ENCODE data around the gene GRAPL. TPM values are rescaled to one million over a fixed set of nuclear protein-coding genes. Genes with fewer than 3 reads are reported as not detected.
"Not testable (repeated sequence)": the region's sequence is repeated elsewhere in the genome, so short reads cannot be mapped to it uniquely, and the experiment has no call there.

The GRAPL gene
- total RNA-seq, 2 donors from 2014 or later: not detected

DNA sequence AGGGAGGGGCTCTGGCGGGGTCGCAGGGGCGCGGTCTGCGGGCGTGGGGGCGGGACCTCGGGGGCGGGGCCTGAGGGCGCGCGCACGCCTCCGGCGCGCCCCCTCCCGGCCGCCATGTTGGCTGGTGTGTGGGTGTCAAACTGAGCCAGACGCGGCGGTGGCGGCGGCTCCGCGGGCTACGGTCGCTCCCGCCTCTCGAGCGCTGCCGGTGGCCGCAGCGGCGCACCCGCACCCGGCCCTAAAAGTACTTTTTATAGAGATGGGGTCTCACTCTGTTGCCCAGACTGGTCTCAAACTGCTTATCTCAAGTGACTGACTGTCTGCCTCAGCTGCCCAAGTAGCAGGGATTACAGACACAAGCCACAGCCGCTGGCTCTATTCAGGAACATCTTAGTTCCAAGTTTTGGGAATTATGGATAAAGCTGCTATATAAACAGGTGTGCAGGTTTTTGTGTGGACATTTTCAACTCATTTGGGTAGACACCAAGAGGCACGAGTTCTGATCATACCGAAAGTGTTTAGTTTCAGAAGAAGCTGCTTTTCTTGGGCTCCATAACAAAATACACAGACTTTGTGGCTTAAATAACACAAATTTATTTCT, 16.2 kb upstream of the GRAPL start:
- H3K4me1 ChIP-seq; H3K27me3 ChIP-seq; H3K9me3 ChIP-seq; H3K4me3 ChIP-seq; intact Hi-C loops (cut with DNase I); H3K36me3 ChIP-seq (replicated peaks in 1 of 2; ENCODE audit: insufficient read depth in 1 of 2, low read depth in 2 of 2): not testable (repeated sequence)
- DNase-seq (peak; percentile 64 to 80 (median 71)), ATAC-seq (peak; percentile 89)
- peak; percentile 13 to 58 (median 31) for TF ChIP-seq CTCF (IDR thresholded peaks at IDR 0.05)
- TF ChIP-seq POLR2A (IDR thresholded peaks at IDR 0.05): peak; percentile 74 to 97 (median 83)
- 0% methylated on average over 2 to 32 of the region's 39 CpGs for WGBS, 2 donors
- H3K27ac ChIP-seq: peak overlapping the region; percentile 58 to 92 (median 82)

DNA sequence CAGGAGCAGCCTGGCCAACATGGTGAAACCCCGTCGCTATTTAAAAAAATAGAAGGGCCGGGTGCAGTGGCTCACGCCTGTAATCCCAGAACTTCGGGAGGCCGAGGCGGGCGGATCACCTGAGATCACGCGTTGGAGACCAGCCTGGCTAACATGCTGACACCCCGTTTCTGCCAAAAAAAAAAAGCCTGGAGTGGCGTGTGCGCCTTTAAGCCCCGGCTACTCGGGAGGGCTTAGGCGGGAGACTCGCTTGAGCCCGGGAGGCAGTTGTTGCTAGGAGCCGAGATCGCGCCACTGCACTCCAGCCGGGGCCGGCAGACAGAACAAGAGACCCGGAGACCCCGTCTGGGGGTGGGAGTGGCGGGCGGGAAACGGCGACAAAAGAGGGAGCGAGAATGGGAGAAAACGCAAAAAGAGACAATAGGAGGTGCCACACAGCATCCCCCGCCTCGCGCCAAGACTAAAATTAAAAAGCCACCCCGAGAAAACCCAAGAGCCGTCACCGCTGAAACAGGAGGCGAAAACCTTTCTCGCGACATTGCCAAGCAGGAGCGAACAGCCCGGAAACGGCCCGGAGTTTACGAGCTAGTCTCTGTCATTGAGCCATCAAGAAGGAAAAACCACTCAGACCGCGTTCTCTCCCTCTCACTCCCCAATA, 15.5 kb upstream of the GRAPL start:
- H3K27me3 ChIP-seq; H3K4me3 ChIP-seq; H3K4me1 ChIP-seq; intact Hi-C loops (cut with DNase I); H3K9me3 ChIP-seq; H3K36me3 ChIP-seq (replicated peaks in 1 of 2; ENCODE audit: insufficient read depth in 1 of 2, low read depth in 2 of 2): not testable (repeated sequence)
- ATAC-seq: peak; percentile 55
- peak; percentile 92 to 99 (median 98) for TF ChIP-seq POLR2A (IDR thresholded peaks at IDR 0.05)
- WGBS, 2 donors: 1% methylated on average over 40 of the region's 47 CpGs; no CpG with 5 or more reads in 1 of the 2 donors
- DNase-seq: peak in 3 of 4 donors; percentile 60 to 86 (median 83)
- H3K27ac ChIP-seq: peak overlapping the region in 2 of 4 donors; percentile 80 to 92

DNA sequence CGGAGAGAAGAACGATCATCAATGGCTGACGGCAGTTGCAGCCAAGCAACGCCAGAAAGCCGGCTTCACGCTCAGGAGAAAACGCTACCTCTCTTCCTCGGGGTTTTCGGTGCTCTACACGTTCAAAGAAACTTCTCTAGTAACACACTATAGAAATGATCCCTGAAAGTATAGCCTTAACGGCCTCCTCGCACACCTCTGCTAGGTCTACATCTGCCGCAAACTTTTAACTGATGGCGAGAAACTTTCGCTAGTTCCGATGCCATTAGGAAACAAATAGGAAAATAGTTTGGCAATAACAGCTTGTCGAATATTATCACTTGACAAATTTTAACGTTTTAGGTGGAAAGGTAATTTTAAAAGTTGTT, 14.9 kb upstream of the GRAPL start:
- peak overlapping the region in 1 of 4 donors; percentile 92 for H3K27ac ChIP-seq
- H3K36me3 ChIP-seq (replicated peaks in 1 of 2; ENCODE audit: insufficient read depth in 1 of 2, low read depth in 2 of 2); H3K9me3 ChIP-seq; H3K27me3 ChIP-seq; H3K4me3 ChIP-seq; intact Hi-C loops (cut with DNase I); H3K4me1 ChIP-seq; ATAC-seq: not testable (repeated sequence)
- no CpG with 5 or more reads among the region's 18 CpGs for WGBS, 2 donors
- peak in 1 of 4 donors; percentile 12 for DNase-seq

DNA sequence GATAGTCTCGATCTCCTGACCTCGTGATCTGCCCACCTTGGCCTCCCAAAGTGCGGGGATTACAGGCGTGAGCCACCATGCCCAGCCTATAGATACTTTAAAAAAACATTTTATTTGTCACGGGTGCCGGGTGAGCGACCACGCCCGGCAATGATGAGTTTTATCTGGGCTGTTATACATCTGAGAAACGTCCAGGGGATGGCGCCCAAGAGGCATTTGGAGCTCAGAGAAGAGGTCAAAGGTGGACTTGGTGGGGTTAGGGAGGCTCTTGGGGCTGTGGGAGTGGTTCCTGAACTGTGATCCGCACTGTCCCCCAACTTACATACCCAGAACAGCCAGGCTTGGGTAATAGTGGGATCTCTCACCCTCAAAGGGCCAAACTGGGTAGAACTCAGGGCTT, 8.7 kb upstream of the GRAPL start:
- H3K4me1 ChIP-seq; H3K27ac ChIP-seq; DNase-seq; H3K36me3 ChIP-seq (replicated peaks in 1 of 2; ENCODE audit: insufficient read depth in 1 of 2, low read depth in 2 of 2); intact Hi-C loops (cut with DNase I); H3K4me3 ChIP-seq; H3K27me3 ChIP-seq; H3K9me3 ChIP-seq; ATAC-seq: not testable (repeated sequence)
- WGBS, 2 donors: no CpG with 5 or more reads among the region's 12 CpGs

DNA sequence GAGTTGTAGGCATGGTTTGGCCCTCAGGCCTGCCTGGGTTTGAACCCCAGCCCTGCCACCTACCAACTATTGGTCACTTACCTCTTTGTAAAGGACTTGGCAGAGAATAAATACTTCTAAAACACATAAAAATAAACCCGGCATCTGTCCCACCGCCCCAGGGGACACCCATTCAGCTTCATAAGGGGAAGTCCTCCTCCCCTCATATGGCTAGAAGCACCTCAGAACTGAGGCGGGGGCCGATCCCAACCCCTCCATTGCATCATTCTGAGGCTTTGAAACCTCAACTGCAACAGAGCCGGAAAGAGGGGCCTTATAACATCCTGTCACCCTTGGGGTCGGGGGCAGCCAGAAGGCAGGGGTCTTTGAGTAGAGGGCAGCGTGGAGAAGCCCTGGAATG, 2.1 kb upstream of the GRAPL start:
- H3K27me3 ChIP-seq; DNase-seq; H3K4me1 ChIP-seq; H3K36me3 ChIP-seq (replicated peaks in 1 of 2; ENCODE audit: insufficient read depth in 1 of 2, low read depth in 2 of 2); H3K27ac ChIP-seq; H3K4me3 ChIP-seq; intact Hi-C loops (cut with DNase I); ATAC-seq; H3K9me3 ChIP-seq: not testable (repeated sequence)
- no CpG with 5 or more reads among the region's 7 CpGs for WGBS, 2 donors

- DNase-seq; H3K9me3 ChIP-seq; H3K36me3 ChIP-seq (replicated peaks in 1 of 2; ENCODE audit: insufficient read depth in 1 of 2, low read depth in 2 of 2); H3K27ac ChIP-seq; H3K27me3 ChIP-seq; H3K4me3 ChIP-seq; ATAC-seq; intact Hi-C loops (cut with DNase I); H3K4me1 ChIP-seq: not testable (repeated sequence)
- no CpG with 5 or more reads among the region's 9 CpGs for WGBS, 2 donors
Observed at GRCh38 chr17:19129500-19129899, 2.1 kb downstream of the GRAPL start.

DNA sequence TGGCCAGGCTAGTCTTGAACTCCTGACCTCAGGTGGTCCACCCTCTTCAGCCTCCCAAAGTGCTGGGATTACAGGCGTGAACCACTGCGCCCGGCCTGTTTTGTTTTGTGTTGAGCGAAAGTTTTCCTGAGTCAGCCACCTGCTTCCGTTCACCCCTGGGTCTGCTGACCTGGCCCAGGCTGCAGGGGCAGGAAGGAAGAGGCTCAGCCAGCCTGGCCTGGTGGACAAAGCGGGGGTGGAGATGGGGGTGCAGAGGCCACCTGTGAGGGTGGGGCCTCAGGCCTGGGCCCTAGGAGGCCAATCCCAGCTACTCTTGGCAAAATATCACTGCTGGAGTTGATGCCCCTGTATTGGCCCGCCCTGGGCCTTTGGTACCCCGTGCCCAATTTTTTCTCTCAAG, 3.7 kb downstream of the GRAPL start:
- H3K9me3 ChIP-seq; H3K27me3 ChIP-seq; ATAC-seq; DNase-seq; H3K27ac ChIP-seq; intact Hi-C loops (cut with DNase I); H3K4me1 ChIP-seq; H3K4me3 ChIP-seq; H3K36me3 ChIP-seq (replicated peaks in 1 of 2; ENCODE audit: insufficient read depth in 1 of 2, low read depth in 2 of 2): not testable (repeated sequence)
- WGBS, 2 donors: no CpG with 5 or more reads among the region's 8 CpGs

DNA sequence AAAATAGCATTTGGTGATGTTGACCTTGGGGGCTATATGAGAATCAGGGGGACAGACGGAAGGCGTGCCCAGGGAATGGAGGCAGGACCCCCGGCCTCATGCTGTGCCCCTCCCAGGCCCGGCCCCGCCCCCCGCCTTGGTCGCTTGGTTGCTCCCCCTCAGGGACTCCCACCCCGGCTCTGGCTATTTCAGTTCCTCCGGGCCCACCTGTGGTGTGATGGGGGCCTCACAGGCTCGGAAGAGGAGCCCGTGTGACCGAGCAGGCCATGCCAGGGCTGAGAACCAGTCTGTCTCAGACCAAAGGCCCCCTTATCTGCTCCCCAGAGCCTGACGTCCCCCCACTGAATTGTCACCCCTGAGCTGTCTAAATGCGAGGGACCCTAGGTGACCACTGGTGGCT, 4.4 kb downstream of the GRAPL start:
- WGBS, 2 donors: no CpG with 5 or more reads among the region's 14 CpGs

GRCh38 chr17:19133793-19134192, 6.4 kb downstream of the GRAPL start:
- H3K4me1 ChIP-seq; H3K27ac ChIP-seq; H3K27me3 ChIP-seq; ATAC-seq; intact Hi-C loops (cut with DNase I); H3K9me3 ChIP-seq; H3K36me3 ChIP-seq (replicated peaks in 1 of 2; ENCODE audit: insufficient read depth in 1 of 2, low read depth in 2 of 2); H3K4me3 ChIP-seq; DNase-seq: not testable (repeated sequence)
- no CpG with 5 or more reads among the region's 9 CpGs for WGBS, 2 donors

More for the DNA sequence above, 4.4 kb downstream of the GRAPL start:
- H3K4me3 ChIP-seq; DNase-seq; H3K9me3 ChIP-seq; ATAC-seq; H3K36me3 ChIP-seq (replicated peaks in 1 of 2; ENCODE audit: insufficient read depth in 1 of 2, low read depth in 2 of 2); intact Hi-C loops (cut with DNase I); H3K27ac ChIP-seq; H3K27me3 ChIP-seq; H3K4me1 ChIP-seq: not testable (repeated sequence)

GRCh38 chr17:19135391-19135790, 8.0 kb downstream of the GRAPL start:
- ATAC-seq: peak; percentile 13
- not testable (repeated sequence) for H3K36me3 ChIP-seq (replicated peaks in 1 of 2; ENCODE audit: insufficient read depth in 1 of 2, low read depth in 2 of 2)
- no CpG with 5 or more reads among the region's 13 CpGs for WGBS, 2 donors

GRCh38 chr17:19136138-19136537, 8.7 kb downstream of the GRAPL start:
- H3K36me3 ChIP-seq (replicated peaks in 1 of 2; ENCODE audit: insufficient read depth in 1 of 2, low read depth in 2 of 2); H3K4me1 ChIP-seq; DNase-seq; H3K9me3 ChIP-seq; H3K27me3 ChIP-seq; H3K27ac ChIP-seq; H3K4me3 ChIP-seq; intact Hi-C loops (cut with DNase I): not testable (repeated sequence)
- peak; percentile 87 for ATAC-seq
- WGBS, 2 donors: no CpG with 5 or more reads among the region's 17 CpGs

More at GRCh38 chr17:19135391-19135790, 8.0 kb downstream of the GRAPL start:
- DNase-seq; H3K4me1 ChIP-seq; intact Hi-C loops (cut with DNase I); H3K27ac ChIP-seq; H3K4me3 ChIP-seq; H3K9me3 ChIP-seq; H3K27me3 ChIP-seq: not testable (repeated sequence)
